H1 (cell line): Measurements from ENCODE around the gene MEF2D. TPM values are rescaled to one million over a fixed set of nuclear protein-coding genes. Genes with fewer than 3 reads are reported as not detected.

Experiments used
- CTCF ChIA-PET: fragments of 300-600 bp; sonication (Branson Sonifier 250); formaldehyde crosslinking; loops from one replicate; lab custom pipeline; 2021; ENCODE audit not compliant: partially characterized antibody; lab: Charles Lee
- POLR2A ChIA-PET: fragments of 300-600 bp; sonication (Branson Sonifier 250); formaldehyde crosslinking; loops from one replicate; lab custom pipeline; 2021; ENCODE audit warnings: inconsistent platforms; ENCODE audit not compliant: partially characterized antibody; lab: Charles Lee
- DNase-seq, 2 experiments: peaks; one replicate each; pipeline versions ENCODE4 v3.0.0 to v3.0.0-alpha.2; 2010 to 2022; ENCODE audit warnings: low spot score in 2 of 2, low read depth in 1 of 2, mixed read lengths in 1 of 2
- FAIRE-seq: peaks from 2 replicates; lab custom pipeline; 2011; peaks lifted over from hg19 to GRCh38; lab: Jason Lieb, UNC
- H2AFZ ChIP-seq: 2 replicates; pipeline ENCODE4 v1.8.1; 2012; ENCODE audit warnings: low read length, inconsistent platforms
- H2AK5ac ChIP-seq: 2 replicates; pipeline ENCODE4 v1.6.1; 2013; ENCODE audit warnings: low read depth, low read length
- H2BK120ac ChIP-seq: replicated peaks from 2 replicates; pipeline ENCODE3; 2013; ENCODE audit warnings: low read depth, low read length, inconsistent platforms
- H2BK12ac ChIP-seq: 2 replicates; pipeline ENCODE4 v1.6.1; 2013; ENCODE audit warnings: low read depth, low read length
- H2BK15ac ChIP-seq: 2 replicates; pipeline ENCODE4 v1.6.1; 2013; ENCODE audit warnings: low read length
- H2BK20ac ChIP-seq: 2 replicates; pipeline ENCODE4 v1.6.1; 2013; ENCODE audit warnings: low read length
- H2BK5ac ChIP-seq: 2 replicates; pipeline ENCODE4 v1.6.1; 2013; ENCODE audit warnings: low read depth, low read length
- H3K14ac ChIP-seq: 2 replicates; pipeline ENCODE4 v1.6.1; 2013; ENCODE audit warnings: inconsistent platforms; ENCODE audit not compliant: insufficient read length
- H3K18ac ChIP-seq: 2 replicates; pipeline ENCODE4 v1.6.1; 2013; ENCODE audit warnings: low read length; ENCODE audit errors: extremely low read depth
- H3K23ac ChIP-seq: 2 replicates; pipeline ENCODE4 v1.6.1; 2013; ENCODE audit warnings: inconsistent platforms; ENCODE audit not compliant: insufficient read length
- H3K23me2 ChIP-seq: 2 replicates; pipeline ENCODE4 v1.6.1; 2013; ENCODE audit warnings: low read depth, low read length
- H3K27ac ChIP-seq: 2 replicates; pipeline ENCODE4 v1.6.1; 2011; ENCODE audit warnings: low read depth, low read length, inconsistent platforms
- H3K27me3 ChIP-seq, 4 experiments: replicated peaks in 1 of 4; 1 replicate in 1 of 4; 2 replicates in 3 of 4; pipeline versions ENCODE4 v1.6.1 to v1.8.1; 2011 to 2013; ENCODE audit warnings: low read length in 3 of 4, mild to moderate bottlenecking in 3 of 4, inconsistent platforms in 2 of 4, mixed read lengths in 2 of 4, moderate library complexity in 1 of 4; ENCODE audit not compliant: control insufficient read depth in 3 of 4, insufficient read depth in 3 of 4; ENCODE audit errors: extremely low read depth in 1 of 4
- H3K36me3 ChIP-seq, 4 experiments: 2 replicates each; pipeline versions ENCODE4 v1.6.1 to v1.8.1; 2011 to 2013; ENCODE audit warnings: mild to moderate bottlenecking in 4 of 4, low read length in 3 of 4, moderate library complexity in 2 of 4, control low read depth in 1 of 4, inconsistent platforms in 1 of 4; ENCODE audit not compliant: insufficient read depth in 4 of 4, control insufficient read depth in 2 of 4
- H3K4ac ChIP-seq: replicated peaks from 2 replicates; pipeline ENCODE3; 2013; ENCODE audit warnings: low read length, low read depth, mixed read lengths, inconsistent platforms; ENCODE audit not compliant: insufficient read length
- H3K4me1 ChIP-seq, 4 experiments: replicated peaks in 1 of 4; 1 replicate in 1 of 4; 2 replicates in 3 of 4; pipeline versions ENCODE4 v1.6.1 to v1.8.1; 2011 to 2013; ENCODE audit warnings: low read length in 3 of 4, inconsistent platforms in 2 of 4, mixed read lengths in 1 of 4; ENCODE audit not compliant: insufficient read depth in 4 of 4, control insufficient read depth in 3 of 4
- H3K4me2 ChIP-seq, 2 experiments: 2 replicates each; pipeline versions ENCODE4 v1.6.1 to v1.8.1; 2011 to 2013; ENCODE audit warnings: low read depth in 2 of 2, low read length in 2 of 2, control low read depth in 1 of 2, inconsistent platforms in 1 of 2, mild to moderate bottlenecking in 1 of 2; ENCODE audit not compliant: insufficient read depth in 1 of 2
- H3K4me3 ChIP-seq, 4 experiments: fragments of 200-600, 300-600 bp in 1 of 4; sonication (generic), shearing (Covaris generic), sonication (Bioruptor Twin) in 1 of 4; 2 replicates each; pipeline versions ENCODE4 v1.5.1 to v1.8.1; 2011 to 2016; ENCODE audit warnings: low read length in 4 of 4, low read depth in 3 of 4, control low read depth in 2 of 4, inconsistent platforms in 2 of 4, mild to moderate bottlenecking in 2 of 4, mixed read lengths in 1 of 4, moderate library complexity in 1 of 4; ENCODE audit not compliant: insufficient read depth in 2 of 4; ENCODE audit errors: extremely low read depth in 1 of 4
- H3K56ac ChIP-seq: replicated peaks from 2 replicates; pipeline ENCODE3; 2013; ENCODE audit warnings: low read depth, mild to moderate bottlenecking, mixed read lengths, low read length, inconsistent platforms; ENCODE audit not compliant: insufficient read length
- H3K79me1 ChIP-seq: 2 replicates; pipeline ENCODE4 v1.6.1; 2013; ENCODE audit warnings: low read depth, low read length, control low read depth
- H3K79me2 ChIP-seq, 2 experiments: 2 replicates each; pipeline versions ENCODE4 v1.6.1 to v1.8.1; 2012 to 2013; ENCODE audit warnings: low read length in 2 of 2, mild to moderate bottlenecking in 2 of 2, inconsistent platforms in 1 of 2; ENCODE audit not compliant: insufficient read depth in 2 of 2, control insufficient read depth in 1 of 2
- H3K9ac ChIP-seq, 4 experiments: replicated peaks in 1 of 4; 1 replicate in 1 of 4; 2 replicates in 3 of 4; pipeline versions ENCODE4 v1.6.1 to v1.8.1; 2011 to 2013; ENCODE audit warnings: low read depth in 3 of 4, low read length in 3 of 4, control low read depth in 2 of 4, mild to moderate bottlenecking in 2 of 4, moderate library complexity in 2 of 4, inconsistent platforms in 1 of 4; ENCODE audit errors: extremely low read depth in 1 of 4
- H3K9me3 ChIP-seq, 2 experiments: 2 replicates each; pipeline versions ENCODE4 v1.6.1 to v1.8.1; 2012 to 2013; ENCODE audit warnings: mild to moderate bottlenecking in 2 of 2, moderate library complexity in 2 of 2, control low read depth in 1 of 2, inconsistent platforms in 1 of 2, low read depth in 1 of 2, low read length in 1 of 2, mixed read lengths in 1 of 2; ENCODE audit not compliant: insufficient read depth in 2 of 2
- H4K20me1 ChIP-seq, 2 experiments: replicated peaks in 1 of 2; 2 replicates each; pipeline versions ENCODE3 to v1.8.1; 2011 to 2013; ENCODE audit warnings: inconsistent platforms in 2 of 2, low read length in 2 of 2, mild to moderate bottlenecking in 1 of 2; ENCODE audit not compliant: insufficient read depth in 2 of 2, control insufficient read depth in 1 of 2
- H4K5ac ChIP-seq: 2 replicates; pipeline ENCODE4 v1.6.1; 2013; ENCODE audit warnings: low read length, low read depth, mixed read lengths, inconsistent platforms; ENCODE audit not compliant: insufficient read length
- H4K8ac ChIP-seq: 2 replicates; pipeline ENCODE4 v1.8.0; 2013; ENCODE audit warnings: mild to moderate bottlenecking, moderate library complexity, low read length, inconsistent platforms; ENCODE audit not compliant: insufficient read depth; ENCODE audit errors: extremely low read depth
- H4K91ac ChIP-seq: replicated peaks from 2 replicates; pipeline ENCODE3; 2013; ENCODE audit warnings: low read length, mixed read lengths, inconsistent platforms; ENCODE audit not compliant: insufficient read length
- ATF2 ChIP-seq: IDR thresholded peaks from 2 replicates; pipeline ENCODE4 v1.6.1; 2012; ENCODE audit warnings: low read length, inconsistent platforms
- E2F6 ChIP-seq: IDR thresholded peaks from 2 replicates; pipeline ENCODE4 v1.6.1; 2012; ENCODE audit warnings: inconsistent platforms
- JUN ChIP-seq: IDR thresholded peaks from 2 replicates; pipeline ENCODE4 v1.6.1; 2011; ENCODE audit warnings: low read depth, mild to moderate bottlenecking, improper control_type of control experiment, low read length
- POU5F1 ChIP-seq: IDR thresholded peaks from 2 replicates; pipeline ENCODE4 v1.6.1; 2011; ENCODE audit warnings: low read depth, mild to moderate bottlenecking, low read length, moderate library complexity
- TAF1 ChIP-seq: IDR thresholded peaks from 2 replicates; pipeline ENCODE4 v1.6.1; 2011; ENCODE audit warnings: mild to moderate bottlenecking, low read depth, low read length
- ZNF274 ChIP-seq: IDR thresholded peaks from 2 replicates; pipeline ENCODE4 v1.7.0; 2012; ENCODE audit warnings: low read length, borderline replicate concordance; ENCODE audit errors: extremely low read depth
- WGBS, 2 experiments: shearing (Covaris generic) in 1 of 2; methylation state at CpG; one replicate each; pipeline versions ENCODE4 v1.1.6 to v1.1.7; 2013 to 2015; ENCODE audit warnings: low lambda C conversion rate in 2 of 2, mixed read lengths in 2 of 2, inconsistent platforms in 1 of 2, low coverage in 1 of 2, missing lambda C conversion rate in 1 of 2; ENCODE audit not compliant: insufficient replicate concordance in 2 of 2, insufficient coverage in 1 of 2, insufficient read length in 1 of 2; ENCODE audit errors: extremely low coverage in 1 of 2, missing lambda C conversion rate in 1 of 2; 5-methylcytosine and 5-hydroxymethylcytosine counted together
- polyA plus RNA-seq, 7 experiments: library from polyadenylated mRNA; depleted of rRNA in 3 of 7; stranded (reverse) in 5 of 7; unstranded in 2 of 7; fragments of >200 nt in 5 of 7; fragments of 200-250 nt in 2 of 7; gene quantifications; 1 replicate in 5 of 7; 2 replicates in 1 of 7; 4 replicates in 1 of 7; pipeline versions ENCODE4 v1.2.1 to v1.2.3, GENCODE V29; 2011 to 2013; ENCODE audit warnings: missing spikeins in 2 of 7, mixed read lengths in 2 of 7
- total RNA-seq: library from RNA; stranded (reverse); fragmentation: NEBNext Ultra II Directional; extraction: Animal tissue kit (Norgen Biotek cat#: 25700); gene quantifications from 2 replicates; pipeline ENCODE4 v1.2.1, GENCODE V29; 2021

The MEF2D gene
- total and polyA plus RNA-seq, 2 of the 8 experiments (the other 6 are each of a cell fraction or from before 2014, with no cell fraction given) = 17.3 to 20.3 TPM

- no peak for FAIRE-seq
- peaks cover 0 to 1% of the 10 kb centered on the region in 2 experiments for H4K20me1 ChIP-seq
- H4K5ac ChIP-seq = no peak overlapping the region
- no peak overlapping the region for H3K9ac ChIP-seq
- no peak overlapping the region for H3K4me3 ChIP-seq
- no peaks in the 10 kb centered on the region for H3K9me3 ChIP-seq
- H2AFZ ChIP-seq = no peak overlapping the region
- H3K27ac ChIP-seq = no peak overlapping the region
- 89% methylated on average over 2 of the region's 2 CpGs; no CpG with 5 or more reads in 1 of the 2 experiments for WGBS, 2 experiments
- no peaks in the 10 kb centered on the region for H3K4me1 ChIP-seq
- ChIA-PET POLR2A (interaction anchor here (0.6 to 1.5 kb wide), 3 partner anchors 14 to 68 kb away, joined by 3 read pairs; no protein-coding TSS in a partner anchor), CTCF (interaction anchor here (0.8 to 1.0 kb wide), 3 partner anchors 10 to 13 kb away, joined by 3 to 4 read pairs (median 3); no protein-coding TSS in a partner anchor)
- H3K23ac ChIP-seq = no peak overlapping the region
- no peak overlapping the region for H3K18ac ChIP-seq
- DNase-seq = no peak
- H3K4ac ChIP-seq = no peak overlapping the region
- no peak overlapping the region for H4K8ac ChIP-seq
- no peak overlapping the region for H3K56ac ChIP-seq
- peaks cover 12 to 26% (median 23%) of the 10 kb centered on the region in 4 experiments; a peak in 7 of 8 replicates for H3K36me3 ChIP-seq
- H3K23me2 ChIP-seq = no peaks in the 10 kb centered on the region
- H3K14ac ChIP-seq = no peak overlapping the region
- H4K91ac ChIP-seq = no peak overlapping the region
- TF ChIP-seq ZNF274 (no peak), TAF1 (no peak), ATF2 (no peak), E2F6 (no peak), POU5F1 (no peak), JUN (no peak)
- no peaks in the 10 kb centered on the region for H3K79me2 ChIP-seq
- H2BK120ac ChIP-seq = no peak overlapping the region
- no peak overlapping the region for H2BK5ac ChIP-seq
- H2AK5ac ChIP-seq = no peak overlapping the region
- H2BK15ac ChIP-seq = no peak overlapping the region
- no peak overlapping the region for H2BK20ac ChIP-seq
- no peak overlapping the region for H2BK12ac ChIP-seq
- H3K27me3 ChIP-seq = no peaks in the 10 kb centered on the region
- no peak overlapping the region for H3K4me2 ChIP-seq
- H3K79me1 ChIP-seq = no peaks in the 10 kb centered on the region
Observed at GRCh38 chr1:156540955-156541354, 40.4 kb upstream of the MEF2D start.
